Upper lobe of right lung (tissue), 1 donor: Measurements from ENCODE around the gene MS4A18. TPM values are rescaled to one million over a fixed set of nuclear protein-coding genes. Genes with fewer than 3 reads are reported as not detected.
"Not testable (repeated sequence)": the region's sequence is repeated elsewhere in the genome, so short reads cannot be mapped to it uniquely, and the experiment has no call there.

Experiments
- ATAC-seq: fragments of 200-7000 bp; cut with Tn5 transposase; one replicate; pipeline ENCODE4 v1.9.1; 2020; ENCODE audit warnings: mild to moderate bottlenecking, moderate library complexity
- DNase-seq: peaks from one replicate; pipeline ENCODE4 v3.0.0-alpha.2; 2020
- H3K27ac ChIP-seq: fragments of 200-600 bp; one replicate; pipeline ENCODE4 v1.8.0; 2022
- H3K27me3 ChIP-seq: fragments of 200-600 bp; one replicate; pipeline ENCODE4 v1.8.0; 2022; ENCODE audit warnings: mild to moderate bottlenecking
- H3K36me3 ChIP-seq: fragments of 200-600 bp; one replicate; pipeline ENCODE4 v1.8.0; 2022
- H3K4me1 ChIP-seq: fragments of 200-600 bp; one replicate; pipeline ENCODE4 v1.8.0; 2022
- H3K4me3 ChIP-seq: fragments of 200-600 bp; one replicate; pipeline ENCODE4 v1.8.0; 2022; ENCODE audit warnings: mild to moderate bottlenecking
- H3K9me3 ChIP-seq: fragments of 200-600 bp; one replicate; pipeline ENCODE4 v1.8.0; 2022
- intact Hi-C: fragments of 100-400 bp; cut with DNase I; formaldehyde crosslinking; loops from one replicate; pipeline ENCODE4 v1.11.0; 2022
- long read RNA-seq: library from polyadenylated mRNA; unstranded; transcript quantifications from one replicate; pipeline ENCODE4 v2.0.0, GENCODE V29; 2021
- total RNA-seq: library from RNA; stranded (reverse); fragmentation: NEBNext Ultra II Directional; extraction: Animal tissue kit (Norgen Biotek cat#: 25700); gene quantifications from one replicate; pipeline ENCODE4 v1.2.1, GENCODE V29; 2021
- TF ChIP-seq, protein P1 (sequence below): fragments of 200-600 bp; IDR thresholded peaks from one replicate; pipeline ENCODE4 v1.8.0; 2022; ENCODE audit warnings: antibody characterized with exemption
- donor health status: DM: no; HTN: yes; CAD: no; lungs with severe emphysema.

Gene MS4A18
- not detected for total RNA-seq
- long read RNA-seq = 0 reads

DNA sequence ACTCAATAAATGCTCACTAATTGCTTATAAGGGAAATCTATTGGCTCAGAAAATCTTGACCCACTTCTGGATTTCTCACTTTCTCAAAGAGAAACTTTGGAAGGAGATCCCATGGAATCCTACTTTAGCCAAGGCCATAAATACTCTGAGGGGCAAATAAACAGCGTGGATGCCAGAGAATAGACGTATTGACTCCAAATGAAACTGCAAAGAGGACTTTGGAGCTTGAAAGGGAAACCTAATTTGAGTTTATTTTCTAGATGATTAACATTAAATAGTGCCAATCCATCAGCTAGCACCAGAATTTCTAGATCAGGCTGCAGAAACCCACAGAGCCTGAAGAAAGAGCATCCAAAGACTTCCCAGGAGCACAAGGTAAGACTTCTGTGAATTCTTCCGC is at the start of gene MS4A18:
MS4A18 (plus strand) TSS at position 301 of the 400 bp plus-strand sequence.
- no peak for ATAC-seq
- intact Hi-C loops = no loop called here
- no peak for DNase-seq
- Histone ChIP-seq H3K4me3 (no peak within 1 kb of the TSS), H3K9me3 (no peaks in the 10 kb centered on the region), H3K4me1 (no peaks in the 10 kb centered on the region), H3K27me3 (no peaks in the 10 kb centered on the region), H3K27ac (no peak within 1 kb of the TSS), H3K36me3 (no peaks in the 10 kb centered on the region)
- TF ChIP-seq, protein P1, sequence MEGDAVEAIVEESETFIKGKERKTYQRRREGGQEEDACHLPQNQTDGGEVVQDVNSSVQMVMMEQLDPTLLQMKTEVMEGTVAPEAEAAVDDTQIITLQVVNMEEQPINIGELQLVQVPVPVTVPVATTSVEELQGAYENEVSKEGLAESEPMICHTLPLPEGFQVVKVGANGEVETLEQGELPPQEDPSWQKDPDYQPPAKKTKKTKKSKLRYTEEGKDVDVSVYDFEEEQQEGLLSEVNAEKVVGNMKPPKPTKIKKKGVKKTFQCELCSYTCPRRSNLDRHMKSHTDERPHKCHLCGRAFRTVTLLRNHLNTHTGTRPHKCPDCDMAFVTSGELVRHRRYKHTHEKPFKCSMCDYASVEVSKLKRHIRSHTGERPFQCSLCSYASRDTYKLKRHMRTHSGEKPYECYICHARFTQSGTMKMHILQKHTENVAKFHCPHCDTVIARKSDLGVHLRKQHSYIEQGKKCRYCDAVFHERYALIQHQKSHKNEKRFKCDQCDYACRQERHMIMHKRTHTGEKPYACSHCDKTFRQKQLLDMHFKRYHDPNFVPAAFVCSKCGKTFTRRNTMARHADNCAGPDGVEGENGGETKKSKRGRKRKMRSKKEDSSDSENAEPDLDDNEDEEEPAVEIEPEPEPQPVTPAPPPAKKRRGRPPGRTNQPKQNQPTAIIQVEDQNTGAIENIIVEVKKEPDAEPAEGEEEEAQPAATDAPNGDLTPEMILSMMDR = no peak

DNA sequence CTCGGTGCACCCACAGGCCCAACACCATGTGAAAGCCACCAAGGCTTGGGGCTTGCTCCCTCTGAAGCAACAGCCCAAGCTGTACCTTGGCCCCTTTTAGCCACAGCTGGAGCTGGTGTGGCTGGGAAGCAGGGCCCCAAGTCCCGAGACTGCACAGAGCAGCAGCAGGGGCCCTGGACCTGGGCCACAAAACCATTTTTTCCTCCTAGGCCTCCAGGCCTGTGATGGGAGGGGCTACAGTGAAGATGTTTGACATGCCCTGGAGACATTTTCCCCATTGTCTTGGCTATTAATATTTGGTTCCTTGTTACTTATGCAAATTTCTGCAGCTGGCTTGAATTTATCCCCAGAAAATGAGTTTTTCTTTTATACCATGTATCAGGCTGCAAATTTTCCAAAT is 46.3 kb upstream of the MS4A18 start:
- H3K27ac ChIP-seq, H3K9me3 ChIP-seq, DNase-seq, H3K36me3 ChIP-seq, ATAC-seq, H3K4me1 ChIP-seq, intact Hi-C loops, H3K4me3 ChIP-seq, H3K27me3 ChIP-seq: not testable (repeated sequence)

DNA sequence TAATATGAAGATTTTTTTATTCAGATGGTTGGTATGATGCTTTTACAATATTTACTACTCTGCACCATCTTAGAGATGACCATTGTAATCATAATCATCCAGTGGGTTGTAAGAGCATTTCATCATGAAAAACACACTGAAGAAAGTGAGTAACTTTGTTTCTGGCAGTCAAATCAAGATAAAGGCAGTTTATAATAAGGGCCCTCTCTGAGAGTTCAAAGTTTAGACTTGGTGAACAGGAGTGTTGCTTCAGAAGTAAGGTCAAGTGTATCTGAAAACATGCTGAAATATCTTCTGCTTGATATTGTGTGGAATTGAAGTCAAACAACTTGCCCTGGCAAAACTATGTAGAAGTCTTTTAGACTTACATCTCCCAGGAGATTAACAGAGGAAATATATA is 44.6 kb upstream of the MS4A18 start:
- intact Hi-C loops = no loop called here
- ATAC-seq (no peak), DNase-seq (no peak)
- Histone ChIP-seq H3K36me3 (no peaks in the 10 kb centered on the region), H3K4me3 (no peak overlapping the region), H3K4me1 (no peaks in the 10 kb centered on the region), H3K27me3 (no peaks in the 10 kb centered on the region), H3K9me3 (peaks cover 7% of the 10 kb centered on the region), H3K27ac (no peak overlapping the region)
- TF ChIP-seq, protein P1 = no peak

DNA sequence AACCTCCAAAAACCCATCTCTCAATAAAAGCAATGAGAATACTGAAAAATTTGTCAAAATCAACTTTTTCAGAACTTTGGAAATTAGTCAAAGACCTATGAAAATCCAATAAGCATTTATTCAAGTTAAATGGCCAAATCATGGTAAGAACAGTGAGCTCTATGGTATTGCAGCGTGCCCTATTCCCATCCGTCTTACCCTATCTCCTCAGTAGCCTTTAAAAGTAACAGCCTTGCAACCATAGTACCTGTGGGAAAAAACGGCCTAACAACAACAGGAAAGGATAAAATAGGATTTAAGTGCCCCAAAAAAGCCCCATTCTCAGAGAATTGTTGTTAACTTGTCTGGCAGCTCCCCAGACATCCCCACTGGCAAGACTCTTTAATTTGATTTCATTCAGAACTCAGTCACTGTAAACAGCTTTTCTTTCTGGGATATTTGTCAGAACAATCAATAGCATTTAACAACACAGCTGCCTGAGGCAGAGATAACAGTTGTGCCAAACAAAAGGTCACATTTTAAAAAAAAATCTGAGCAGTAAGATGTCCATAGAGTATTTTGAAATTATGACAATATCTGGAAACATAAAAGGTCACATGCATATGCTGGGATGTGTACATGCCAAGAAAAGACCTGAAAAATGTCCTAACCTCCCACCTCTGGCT is 43.9 kb upstream of the MS4A18 start:
- DNase-seq (no peak), ATAC-seq (no peak)
- Histone ChIP-seq H3K9me3 (peaks cover 7% of the 10 kb centered on the region), H3K4me3 (no peak overlapping the region), H3K4me1 (no peaks in the 10 kb centered on the region), H3K27ac (no peak overlapping the region), H3K36me3 (no peaks in the 10 kb centered on the region), H3K27me3 (no peaks in the 10 kb centered on the region)
- TF ChIP-seq, protein P1 = no peak
- intact Hi-C loops = no loop called here

DNA sequence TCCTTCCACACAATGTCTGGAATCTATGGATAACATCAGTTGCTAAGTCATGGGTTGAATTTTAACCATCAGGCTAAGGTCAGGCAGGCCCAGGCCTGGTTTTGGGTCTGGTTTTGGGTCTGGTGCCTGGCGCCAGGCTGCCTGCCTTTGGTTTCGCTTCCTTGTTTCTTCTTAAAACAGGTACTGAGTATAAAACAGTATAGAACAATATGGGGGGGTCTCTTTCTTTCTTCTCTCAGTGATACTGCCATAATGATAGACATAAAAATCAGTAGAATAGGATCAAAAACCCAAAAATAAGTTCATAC is 40.0 kb upstream of the MS4A18 start:
- DNase-seq, H3K4me3 ChIP-seq, H3K27ac ChIP-seq, intact Hi-C loops, H3K27me3 ChIP-seq, H3K4me1 ChIP-seq, H3K9me3 ChIP-seq, ATAC-seq, H3K36me3 ChIP-seq: not testable (repeated sequence)

DNA sequence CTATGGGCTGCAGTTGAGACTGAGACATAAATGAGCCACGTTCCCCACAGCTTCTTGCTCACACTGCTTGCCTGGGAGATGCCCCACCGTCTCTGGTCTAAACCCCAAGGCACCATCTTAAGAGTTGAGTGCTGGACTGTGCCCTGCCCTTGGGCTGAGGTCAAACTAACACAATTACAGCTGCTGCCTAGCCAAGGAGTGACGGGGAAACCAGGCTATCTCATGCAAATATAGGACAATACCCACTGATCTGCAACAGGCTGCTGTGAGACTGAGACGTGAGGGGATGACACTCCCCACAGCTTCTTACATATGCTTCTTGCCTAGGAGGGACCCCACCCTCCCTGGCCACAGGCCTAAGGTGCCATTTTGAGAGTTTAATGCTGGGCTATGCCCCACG is 32.9 kb upstream of the MS4A18 start:
- H3K36me3 ChIP-seq = no peaks in the 10 kb centered on the region
- no peak overlapping the region for H3K27ac ChIP-seq
- intact Hi-C loops = no loop called here
- DNase-seq = no peak
- H3K9me3 ChIP-seq = no peaks in the 10 kb centered on the region
- no peak overlapping the region for H3K4me3 ChIP-seq
- no peak for ATAC-seq
- no peaks in the 10 kb centered on the region for H3K27me3 ChIP-seq
- H3K4me1 ChIP-seq = no peaks in the 10 kb centered on the region
- TF ChIP-seq, protein P1 = no peak

DNA sequence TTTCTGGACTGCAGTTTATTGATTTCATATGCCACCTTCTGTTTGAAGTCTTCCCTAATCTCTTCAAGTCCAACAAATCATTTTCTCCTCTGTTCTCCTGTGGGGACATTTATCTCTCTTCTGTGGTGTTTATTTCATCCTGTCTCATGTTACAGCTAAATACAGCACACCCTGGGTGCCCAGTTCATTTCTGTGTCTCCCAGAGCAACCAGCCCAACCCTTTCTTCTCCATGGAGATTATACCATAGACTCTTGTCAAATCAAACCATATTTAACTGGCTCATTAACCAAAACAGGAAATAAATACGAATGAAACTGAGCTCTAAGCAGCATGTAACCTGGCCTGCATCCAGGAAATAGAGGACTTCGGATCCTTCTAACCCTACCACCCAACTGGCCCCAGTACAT is 25.2 kb upstream of the MS4A18 start, which contains the start of gene MS4A8:
MS4A8 (plus strand) TSS at position 329 of the 408 bp plus-strand sequence. CDS start 1,249 bp downstream, outside the sequence.
- H3K27me3 ChIP-seq = no peaks in the 10 kb centered on the region
- no peak within 1 kb of the TSS for H3K27ac ChIP-seq
- TF ChIP-seq, protein P1 = no peak
- DNase-seq = no peak
- H3K36me3 ChIP-seq = no peaks in the 10 kb centered on the region
- intact Hi-C loops = no loop called here
- H3K4me3 ChIP-seq = no peak within 1 kb of the TSS
- no peaks in the 10 kb centered on the region for H3K4me1 ChIP-seq
- H3K9me3 ChIP-seq = no peaks in the 10 kb centered on the region
- no peak for ATAC-seq
